ENCODE measurements around the gene PLTP.

Gene PLTP

DNA sequence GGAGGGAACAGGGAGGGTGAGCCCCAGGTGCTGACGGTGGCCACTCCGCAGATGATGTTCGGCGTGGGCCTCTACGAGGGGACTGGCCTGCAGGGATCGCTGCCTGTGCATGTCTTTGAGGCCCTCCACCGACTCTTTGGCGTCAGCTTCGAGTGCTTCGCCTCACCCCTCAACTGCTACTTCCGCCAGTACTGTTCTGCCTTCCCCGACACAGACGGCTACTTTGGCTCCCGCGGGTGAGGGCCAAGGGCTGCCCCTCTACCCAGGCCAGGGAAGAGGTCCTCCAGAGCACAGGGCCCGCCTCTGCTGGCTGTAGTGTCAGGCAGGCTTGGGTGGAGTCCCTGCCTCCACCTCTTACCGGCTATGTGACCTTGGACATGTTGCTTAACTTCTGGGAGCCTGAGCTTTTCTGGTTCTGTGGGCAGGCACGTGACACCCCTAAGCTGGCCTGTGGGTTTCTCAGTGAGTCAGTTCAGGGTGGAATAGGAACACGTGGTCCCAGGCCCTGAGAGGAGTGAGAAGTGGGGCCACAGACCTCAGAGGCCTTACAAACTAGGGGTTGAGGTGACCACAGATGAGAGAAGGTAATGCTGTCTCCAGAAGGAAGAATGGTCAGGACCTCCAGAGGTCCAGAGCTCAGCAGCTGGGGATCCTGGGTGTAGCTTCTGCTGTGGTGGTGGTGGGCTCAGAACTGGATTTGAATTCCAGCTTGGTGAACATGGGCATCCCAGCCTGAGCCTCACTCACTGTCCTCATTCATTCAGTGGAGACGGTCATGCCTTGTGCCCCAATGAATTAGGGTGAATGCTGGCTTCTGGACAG is 34.4 kb upstream of the PLTP start:
- peak in 2 of 11 experiments; percentile 35 to 79; a peak in 4 of 22 replicates for TF ChIP-seq Cebpa-rat (IDR thresholded peaks at IDR 0.05)
- Histone ChIP-seq H3K4me2 (peak overlapping the region in 8 of 11 experiments; percentile 10 to 76 (median 64); a peak in 14 of 22 replicates), H3K36me3 (peaks cover 95 to 100% (median 97%) of the 10 kb centered on the region in 11 experiments), H3K4me1 (peaks cover 13 to 57% (median 31%) of the 10 kb centered on the region in 10 experiments), H3K9ac (peak overlapping the region; percentile 26 to 72 (median 61); a peak in 17 of 22 replicates), H3K9me3 (replicated peaks in 1 of 11) (no peaks in the 10 kb centered on the region), H4K20me1 (peaks cover 0 to 67% (median 32%) of the 10 kb centered on the region in 11 experiments; a peak in 17 of 22 replicates), H3K27me3 (no peaks in the 10 kb centered on the region), H3K4me3 (no peak overlapping the region), H3K27ac (peak overlapping the region; percentile 12 to 87 (median 69); a peak in 18 of 22 replicates)

DNA sequence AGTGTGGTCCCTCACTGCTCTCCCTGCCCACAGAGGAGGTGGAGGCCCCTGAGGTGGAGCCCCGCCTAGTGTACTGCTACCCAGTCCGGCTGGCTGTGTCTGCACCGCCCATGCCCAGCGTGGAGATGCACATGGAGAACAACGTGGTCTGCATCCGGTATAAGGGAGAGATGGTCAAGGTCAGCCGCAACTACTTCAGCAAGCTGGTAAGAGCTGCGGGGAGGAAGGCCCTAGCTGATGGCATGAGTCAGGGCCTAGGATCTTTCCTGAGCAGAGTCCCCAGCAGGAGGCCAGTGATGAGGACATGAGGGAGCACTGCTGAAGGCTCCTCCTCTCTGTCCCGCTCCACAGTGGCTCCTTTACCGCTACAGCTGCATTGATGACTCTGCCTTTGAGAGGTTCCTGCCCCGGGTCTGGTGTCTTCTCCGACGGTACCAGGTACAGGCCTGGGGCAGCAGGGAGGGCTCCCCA is 33.8 kb upstream of the PLTP start:
- peaks cover 95 to 100% (median 97%) of the 10 kb centered on the region in 11 experiments for H3K36me3 ChIP-seq
- H3K9me3 ChIP-seq (replicated peaks in 1 of 11), result no peaks in the 10 kb centered on the region
- peak overlapping the region; percentile 12 to 87 (median 69); a peak in 18 of 22 replicates for H3K27ac ChIP-seq
- no peak for TF ChIP-seq Cebpa-rat (IDR thresholded peaks at IDR 0.05)
- H3K4me2 ChIP-seq, result peak overlapping the region in 7 of 11 experiments; percentile 20 to 76 (median 69); a peak in 13 of 22 replicates
- H4K20me1 ChIP-seq, result peaks cover 0 to 60% (median 30%) of the 10 kb centered on the region in 11 experiments; a peak in 17 of 22 replicates
- peak overlapping the region in 9 of 11 experiments; percentile 37 to 72 (median 64); a peak in 15 of 22 replicates for H3K9ac ChIP-seq
- no peak overlapping the region for H3K4me3 ChIP-seq
- peaks cover 13 to 57% (median 31%) of the 10 kb centered on the region in 10 experiments for H3K4me1 ChIP-seq
- H3K27me3 ChIP-seq, result no peaks in the 10 kb centered on the region

DNA sequence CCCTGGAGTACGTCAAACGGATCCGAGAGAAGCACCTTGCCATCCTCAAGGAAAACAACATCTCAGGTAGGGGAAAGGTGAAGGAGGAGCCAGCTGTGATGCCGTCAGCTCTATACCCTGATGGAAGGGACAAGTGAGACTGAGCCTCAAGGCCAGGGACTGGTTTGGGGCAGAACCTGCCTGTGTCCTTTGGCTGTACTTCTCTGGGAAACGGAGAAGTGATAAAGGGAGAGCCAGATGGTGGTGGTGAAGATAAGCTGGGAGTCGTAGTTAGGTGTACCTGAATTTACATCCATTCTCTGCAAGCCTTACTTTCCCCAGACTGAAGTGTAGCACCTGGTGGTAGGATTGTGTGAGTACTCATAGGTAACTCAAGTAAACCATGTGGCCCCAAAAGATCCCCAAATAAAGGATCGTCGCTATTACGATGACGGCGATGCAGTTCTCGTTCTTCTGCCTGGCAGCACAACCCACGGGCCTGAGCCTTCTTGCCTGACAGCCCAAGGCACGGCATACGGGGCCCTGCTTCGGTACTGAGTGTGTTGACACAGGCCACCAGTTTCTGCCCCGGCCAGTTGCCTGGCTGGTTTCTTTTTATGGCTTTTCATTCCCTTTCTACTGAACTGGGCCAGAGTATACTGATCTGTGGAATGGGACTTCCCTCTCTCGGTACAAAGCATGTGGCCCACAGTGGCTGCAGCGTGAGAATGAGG is 33.2 kb upstream of the PLTP start:
- peak overlapping the region in 5 of 11 experiments; percentile 60 to 76 (median 72); a peak in 9 of 22 replicates for H3K4me2 ChIP-seq

DNA sequence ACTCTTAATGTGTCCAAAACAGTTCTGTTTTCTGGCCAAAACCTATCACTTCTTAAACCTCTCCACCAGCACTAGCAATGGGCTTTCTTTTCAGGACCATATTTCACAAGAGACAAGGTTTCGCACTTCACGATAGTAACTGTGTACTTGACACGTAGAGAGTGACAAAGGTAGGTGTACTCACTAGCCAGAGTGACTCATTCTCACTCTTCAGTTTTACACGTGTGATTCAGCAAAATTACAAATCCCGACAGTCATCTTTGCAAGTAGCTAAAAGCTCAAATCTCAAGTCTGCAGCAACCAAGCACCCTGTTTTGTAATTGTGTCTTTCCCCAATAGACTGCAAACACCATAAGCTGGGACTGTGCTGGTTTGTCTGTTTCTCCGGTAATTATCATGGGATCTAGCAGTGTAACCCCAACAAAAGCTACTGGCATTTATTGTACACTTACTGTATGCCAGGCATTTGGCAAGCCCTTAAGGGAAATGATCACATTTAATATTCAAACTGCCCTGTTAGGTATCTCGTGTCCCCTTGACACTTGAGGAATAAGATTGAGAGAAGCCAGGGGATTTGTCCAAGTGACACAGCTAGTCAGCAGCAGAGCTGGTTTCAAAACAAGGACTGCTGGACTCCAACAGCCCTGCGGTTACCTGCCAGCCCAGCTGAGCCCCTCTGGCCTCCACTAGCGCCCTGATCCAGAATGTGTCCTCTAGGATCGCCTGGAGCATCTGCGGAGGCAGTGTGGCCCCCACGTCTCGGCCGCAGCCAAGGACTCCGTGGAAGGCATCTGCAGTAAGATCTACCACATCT is 32.4 kb upstream of the PLTP start:
- peaks cover 95 to 100% (median 98%) of the 10 kb centered on the region in 11 experiments for H3K36me3 ChIP-seq
- H3K27me3 ChIP-seq, result no peaks in the 10 kb centered on the region

More for the DNA sequence above, 33.2 kb upstream of the PLTP start:
- Histone ChIP-seq H3K9me3 (replicated peaks in 1 of 11) (no peaks in the 10 kb centered on the region), H3K9ac (peak overlapping the region in 5 of 11 experiments; percentile 46 to 72 (median 64); a peak in 9 of 22 replicates), H3K4me1 (peaks cover 13 to 57% (median 31%) of the 10 kb centered on the region in 10 experiments), H4K20me1 (peaks cover 0 to 59% (median 30%) of the 10 kb centered on the region in 11 experiments; a peak in 17 of 22 replicates), H3K4me3 (no peak overlapping the region), H3K27ac (peak overlapping the region in 8 of 11 experiments; percentile 59 to 87 (median 74); a peak in 12 of 22 replicates), H3K36me3 (peaks cover 95 to 100% (median 98%) of the 10 kb centered on the region in 11 experiments), H3K27me3 (no peaks in the 10 kb centered on the region)
- no peak for TF ChIP-seq Cebpa-rat (IDR thresholded peaks at IDR 0.05)

DNA sequence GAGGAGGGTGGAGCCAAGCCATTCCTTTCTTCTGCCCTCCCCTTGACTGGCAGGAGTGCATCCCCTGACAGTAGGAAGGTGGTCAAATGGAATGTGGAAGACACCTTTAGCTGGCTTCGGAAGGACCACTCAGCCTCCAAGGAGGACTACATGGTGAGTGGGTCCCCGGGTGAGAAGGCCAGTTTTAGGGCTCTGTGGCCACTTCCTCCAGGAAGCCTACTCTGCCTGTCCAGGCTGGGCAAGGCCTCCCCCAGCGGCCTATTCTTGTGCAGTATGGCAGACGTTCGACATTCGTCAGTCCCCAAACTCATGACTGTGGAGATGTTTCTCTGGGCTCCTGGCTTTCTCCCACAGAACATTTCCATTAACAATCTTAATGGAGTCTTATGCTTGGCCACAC is 31.7 kb upstream of the PLTP start:
- H3K27ac ChIP-seq, result peak overlapping the region in 4 of 11 experiments; percentile 6 to 85 (median 44); a peak in 6 of 22 replicates
- no peak for TF ChIP-seq Cebpa-rat (IDR thresholded peaks at IDR 0.05)
- peaks cover 0 to 58% (median 25%) of the 10 kb centered on the region in 11 experiments; a peak in 16 of 22 replicates for H4K20me1 ChIP-seq
- no peaks in the 10 kb centered on the region for H3K27me3 ChIP-seq
- H3K4me2 ChIP-seq, result peak overlapping the region in 3 of 11 experiments; percentile 15 to 72 (median 60); a peak in 5 of 22 replicates
- peaks cover 12 to 59% (median 29%) of the 10 kb centered on the region in 10 experiments for H3K4me1 ChIP-seq
- H3K36me3 ChIP-seq, result peaks cover 95 to 100% (median 98%) of the 10 kb centered on the region in 11 experiments
- H3K9me3 ChIP-seq (replicated peaks in 1 of 11), result no peaks in the 10 kb centered on the region
- H3K4me3 ChIP-seq, result no peak overlapping the region
- peak overlapping the region in 4 of 11 experiments; percentile 0 to 61 (median 29); a peak in 3 of 22 replicates for H3K9ac ChIP-seq

More for the DNA sequence above, 32.4 kb upstream of the PLTP start:
- Histone ChIP-seq H3K27ac (peak overlapping the region in 8 of 11 experiments; percentile 5 to 87 (median 74); a peak in 10 of 22 replicates), H3K4me1 (peaks cover 13 to 57% (median 31%) of the 10 kb centered on the region in 10 experiments), H3K9me3 (replicated peaks in 1 of 11) (no peaks in the 10 kb centered on the region), H3K9ac (peak overlapping the region in 6 of 11 experiments; percentile 1 to 65 (median 44); a peak in 8 of 22 replicates), H4K20me1 (peaks cover 0 to 58% (median 28%) of the 10 kb centered on the region in 11 experiments; a peak in 17 of 22 replicates), H3K4me3 (no peak overlapping the region), H3K4me2 (peak overlapping the region in 3 of 11 experiments; percentile 60 to 76 (median 72); a peak in 6 of 22 replicates)
- TF ChIP-seq Cebpa-rat (IDR thresholded peaks at IDR 0.05), result no peak

DNA sequence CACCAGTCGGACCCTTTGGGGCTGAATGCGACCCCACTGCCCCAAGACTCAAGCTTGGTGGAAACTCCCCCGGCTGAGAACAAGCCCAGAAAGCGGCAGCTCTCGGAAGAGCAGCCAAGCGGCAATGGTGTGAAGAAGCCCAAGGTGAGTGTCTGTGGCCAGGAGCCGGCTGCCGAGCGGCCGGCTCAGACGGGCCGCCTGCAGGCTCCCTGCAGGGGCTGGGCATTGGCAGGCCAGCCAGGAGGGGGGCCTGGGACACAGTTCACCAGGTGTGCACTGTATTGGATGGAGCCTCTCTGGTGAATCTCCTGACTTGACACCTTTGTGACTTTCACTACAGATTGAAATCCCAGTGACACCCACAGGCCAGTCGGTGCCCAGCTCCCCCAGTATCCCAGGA is 28.5 kb upstream of the PLTP start:
- no peak overlapping the region for H3K4me2 ChIP-seq
- H3K9me3 ChIP-seq (replicated peaks in 1 of 11), result no peaks in the 10 kb centered on the region
- TF ChIP-seq Cebpa-rat (IDR thresholded peaks at IDR 0.05), result no peak
- peaks cover 7 to 58% (median 18%) of the 10 kb centered on the region in 10 experiments for H3K4me1 ChIP-seq
- peaks cover 84 to 90% (median 87%) of the 10 kb centered on the region in 11 experiments for H3K36me3 ChIP-seq
- H3K4me3 ChIP-seq, result no peak overlapping the region
- no peak overlapping the region for H3K9ac ChIP-seq
- H3K27me3 ChIP-seq, result no peaks in the 10 kb centered on the region
- H4K20me1 ChIP-seq, result peaks cover 0 to 50% (median 26%) of the 10 kb centered on the region in 11 experiments; a peak in 14 of 22 replicates
- no peak overlapping the region for H3K27ac ChIP-seq

DNA sequence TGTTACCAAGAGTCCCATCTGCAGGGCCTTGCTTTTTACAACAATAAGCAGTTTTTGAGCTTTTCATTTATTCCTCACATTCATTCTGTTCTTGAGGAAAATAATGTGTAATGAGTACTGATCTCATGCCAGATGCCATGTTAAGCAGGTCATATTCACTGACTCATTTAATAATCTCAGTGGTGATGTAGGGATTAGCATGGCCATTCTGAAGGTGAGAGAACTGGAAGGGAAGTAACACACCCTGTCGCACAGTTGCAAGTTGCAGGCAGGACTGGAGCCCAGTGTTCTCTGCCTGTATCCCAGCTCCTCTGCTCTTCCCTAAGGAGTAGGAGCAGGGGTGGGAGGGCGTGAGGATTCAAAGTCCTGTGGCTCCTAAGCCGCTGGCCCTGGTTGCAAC is 28.1 kb upstream of the PLTP start:
- Histone ChIP-seq H3K27me3 (no peaks in the 10 kb centered on the region), H3K9ac (no peak overlapping the region), H3K36me3 (peaks cover 80 to 86% (median 83%) of the 10 kb centered on the region in 11 experiments), H3K4me1 (peaks cover 7 to 53% (median 16%) of the 10 kb centered on the region in 10 experiments), H3K9me3 (replicated peaks in 1 of 11) (no peaks in the 10 kb centered on the region), H3K4me2 (no peak overlapping the region), H3K27ac (no peak overlapping the region), H4K20me1 (peaks cover 0 to 50% (median 26%) of the 10 kb centered on the region in 11 experiments; a peak in 14 of 22 replicates), H3K4me3 (no peak overlapping the region)
- TF ChIP-seq Cebpa-rat (IDR thresholded peaks at IDR 0.05), result no peak
